Midbrain (tissue), 1 donor: Measurements from ENCODE around the gene FBXO8.

ENCODE experiments used
- DNase-seq: peaks from one replicate; lab custom pipeline; 2025; lab: John Stamatoyannopoulos, UW

The FBXO8 gene

GRCh38 chr4:174207367-174207766 is 76.1 kb downstream of the FBXO8 start:
- DNase-seq: no peak

GRCh38 chr4:174204164-174204831 is 79.2 kb downstream of the FBXO8 start:
- no peak for DNase-seq

- no peak for DNase-seq
Observed at GRCh38 chr4:174201871-174202270, 81.6 kb downstream of the FBXO8 start.

GRCh38 chr4:174199735-174200134 is 83.7 kb downstream of the FBXO8 start:
- DNase-seq: no peak

- DNase-seq: no peak
Observed at GRCh38 chr4:174198828-174199227, 84.6 kb downstream of the FBXO8 start.

GRCh38 chr4:174198396-174198795 is 85.1 kb downstream of the FBXO8 start:
- DNase-seq: no peak

GRCh38 chr4:174193438-174194374 is 89.8 kb downstream of the FBXO8 start:
- no peak for DNase-seq

- no peak for DNase-seq
Observed at GRCh38 chr4:174192943-174193342, 90.5 kb downstream of the FBXO8 start.

- DNase-seq: no peak
Observed at GRCh38 chr4:174190832-174191500, 92.5 kb downstream of the FBXO8 start.

- no peak for DNase-seq
Observed at GRCh38 chr4:174189392-174190015, 94.0 kb downstream of the FBXO8 start.
